Caco-2 (cell line): ENCODE results near the gene CEP41. TPM values are rescaled to one million over a fixed set of nuclear protein-coding genes. Genes with fewer than 3 reads are reported as not detected.

Experiments
- BruUV-seq: library from RNA; stranded (reverse); fragments of 400-500 nt; replicated peaks from 2 replicates; lab custom pipeline; 2021; lab: Mats Ljungman, UMichigan
- CTCF ChIA-PET: fragments of 300-600 bp; sonication (Branson Sonifier 250); formaldehyde crosslinking; loops from one replicate; lab custom pipeline; 2022; ENCODE audit warnings: antibody characterized with exemption; lab: Charles Lee
- POLR2A ChIA-PET: fragments of 300-600 bp; sonication (Branson Sonifier 250); formaldehyde crosslinking; loops from one replicate; lab custom pipeline; 2022; ENCODE audit warnings: antibody characterized with exemption; lab: Charles Lee
- DNase-seq, 2 experiments: peaks; one replicate each; pipeline versions ENCODE4 v3.0.0 to v3.0.0-alpha.2; 2020 to 2022
- H3K27me3 ChIP-seq: replicated peaks from 2 replicates; pipeline ENCODE4 v1.6.0; 2011; ENCODE audit warnings: low read length; ENCODE audit not compliant: control insufficient read depth, insufficient read depth
- H3K36me3 ChIP-seq: 2 replicates; pipeline ENCODE4 v1.5.1; 2011; ENCODE audit warnings: low read length; ENCODE audit not compliant: control insufficient read depth, insufficient read depth
- H3K4me1 ChIP-seq: fragments of 250-450 bp; sonication (Bioruptor Pico); 2 replicates; pipeline ENCODE4 v1.5.1; 2020; ENCODE audit warnings: mild to moderate bottlenecking
- H3K4me3 ChIP-seq: 2 replicates; pipeline ENCODE4 v1.5.1; 2011; ENCODE audit warnings: low read depth, mild to moderate bottlenecking, control low read depth, low read length
- H3K9me3 ChIP-seq: fragments of 250-450 bp; sonication (Bioruptor Pico); 2 replicates; pipeline ENCODE4 v1.5.1; 2020; ENCODE audit warnings: mild to moderate bottlenecking, moderate library complexity
- H3K27ac Mint-ChIP-seq: one replicate; pipeline ENCODE4 v1.8.0; 2022; ENCODE audit warnings: mixed read lengths; ENCODE audit not compliant: unreplicated experiment
- H3K27me3 Mint-ChIP-seq: one replicate; pipeline ENCODE4 v1.8.0; 2022; ENCODE audit warnings: mixed read lengths; ENCODE audit not compliant: insufficient read depth, unreplicated experiment
- H3K36me3 Mint-ChIP-seq: one replicate; pipeline ENCODE4 v1.8.0; 2022; ENCODE audit warnings: mild to moderate bottlenecking, mixed read lengths; ENCODE audit not compliant: insufficient read depth, unreplicated experiment
- H3K4me1 Mint-ChIP-seq: one replicate; pipeline ENCODE4 v1.8.0; 2022; ENCODE audit warnings: low read depth, mixed read lengths; ENCODE audit not compliant: unreplicated experiment
- H3K4me3 Mint-ChIP-seq: one replicate; pipeline ENCODE4 v1.8.0; 2022; ENCODE audit warnings: mild to moderate bottlenecking, moderate library complexity, mixed read lengths; ENCODE audit not compliant: unreplicated experiment
- H3K9me3 Mint-ChIP-seq: one replicate; pipeline ENCODE4 v1.8.0; 2022; ENCODE audit warnings: mixed read lengths; ENCODE audit not compliant: unreplicated experiment
- intact Hi-C: fragments of 100-400 bp; cut with micrococcal nuclease; formaldehyde crosslinking; loops from one replicate; pipeline ENCODE4 v1.10.0; 2022; ENCODE audit not compliant: unreplicated experiment
- total RNA-seq: library from RNA; stranded (reverse); gene quantifications from 2 replicates; pipeline ENCODE4 v1.2.3, GENCODE V29; 2022
- TF ChIP-seq, protein P1 (sequence below), 2 experiments: fragments of 200-600 bp in 1 of 2; IDR thresholded peaks; 1 replicate in 1 of 2; 2 replicates in 1 of 2; pipeline versions ENCODE4 v1.5.1 to v1.8.0; 2011 to 2022; ENCODE audit warnings: antibody characterized with exemption in 1 of 2, control low read depth in 1 of 2, inconsistent platforms in 1 of 2, low read depth in 1 of 2, low read length in 1 of 2, mild to moderate bottlenecking in 1 of 2, moderate library complexity in 1 of 2; ENCODE audit not compliant: insufficient read depth in 1 of 2, severe bottlenecking in 1 of 2, unreplicated experiment in 1 of 2

CEP41 gene
- total RNA-seq, 1 experiment from 2014 or later = 14.9 TPM

- Mint-ChIP-seq H3K9me3 (peaks cover 12% of the 10 kb centered on the region), H3K36me3 (no peaks in the 10 kb centered on the region), H3K27ac (no peak overlapping the region), H3K27me3 (peaks cover 3% of the 10 kb centered on the region), H3K4me3 (no peak overlapping the region), H3K4me1 (no peaks in the 10 kb centered on the region)
- Histone ChIP-seq H3K27me3 (no peaks in the 10 kb centered on the region), H3K36me3 (no peaks in the 10 kb centered on the region), H3K4me3 (no peak overlapping the region), H3K9me3 (peaks cover 15% of the 10 kb centered on the region), H3K4me1 (no peaks in the 10 kb centered on the region)
- no TSS peak for BruUV-seq
- DNase-seq = no peak
- CTCF ChIA-PET = no interaction called here
- POLR2A ChIA-PET = no interaction called here
- TF ChIP-seq, protein P1, sequence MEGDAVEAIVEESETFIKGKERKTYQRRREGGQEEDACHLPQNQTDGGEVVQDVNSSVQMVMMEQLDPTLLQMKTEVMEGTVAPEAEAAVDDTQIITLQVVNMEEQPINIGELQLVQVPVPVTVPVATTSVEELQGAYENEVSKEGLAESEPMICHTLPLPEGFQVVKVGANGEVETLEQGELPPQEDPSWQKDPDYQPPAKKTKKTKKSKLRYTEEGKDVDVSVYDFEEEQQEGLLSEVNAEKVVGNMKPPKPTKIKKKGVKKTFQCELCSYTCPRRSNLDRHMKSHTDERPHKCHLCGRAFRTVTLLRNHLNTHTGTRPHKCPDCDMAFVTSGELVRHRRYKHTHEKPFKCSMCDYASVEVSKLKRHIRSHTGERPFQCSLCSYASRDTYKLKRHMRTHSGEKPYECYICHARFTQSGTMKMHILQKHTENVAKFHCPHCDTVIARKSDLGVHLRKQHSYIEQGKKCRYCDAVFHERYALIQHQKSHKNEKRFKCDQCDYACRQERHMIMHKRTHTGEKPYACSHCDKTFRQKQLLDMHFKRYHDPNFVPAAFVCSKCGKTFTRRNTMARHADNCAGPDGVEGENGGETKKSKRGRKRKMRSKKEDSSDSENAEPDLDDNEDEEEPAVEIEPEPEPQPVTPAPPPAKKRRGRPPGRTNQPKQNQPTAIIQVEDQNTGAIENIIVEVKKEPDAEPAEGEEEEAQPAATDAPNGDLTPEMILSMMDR (IDR thresholded peaks at IDR 0.05; ENCODE audit: insufficient read depth in 1 of 2, low read depth in 1 of 2, low read length in 1 of 2, severe bottlenecking in 1 of 2, unreplicated experiment in 1 of 2) = no peak
- intact Hi-C loops = no loop called here
Measured at GRCh38 chr7:130473876-130474275, 33.1 kb upstream of the CEP41 start.

DNA sequence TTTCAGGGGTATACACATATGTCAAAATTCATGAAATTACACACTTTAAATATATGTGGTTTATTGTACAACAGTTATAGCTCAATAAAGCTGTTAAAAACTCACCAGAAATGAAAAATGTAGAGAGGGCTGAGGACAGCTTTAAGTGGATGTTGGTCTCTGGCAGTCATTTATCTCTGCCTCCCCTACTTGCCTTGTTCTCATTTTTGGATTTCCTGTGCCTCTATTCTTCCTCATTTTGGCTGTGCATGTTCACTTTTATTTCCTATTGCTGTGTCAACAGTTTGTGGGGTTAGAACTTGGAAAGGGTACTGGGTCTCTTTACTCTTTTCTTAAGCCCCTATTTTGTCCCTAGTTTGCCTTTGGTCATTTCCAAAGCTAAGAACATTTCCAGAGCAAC, 32.5 kb upstream of the CEP41 start:
- TF ChIP-seq, protein P1 (IDR thresholded peaks at IDR 0.05; ENCODE audit: insufficient read depth in 1 of 2, low read depth in 1 of 2, low read length in 1 of 2, severe bottlenecking in 1 of 2, unreplicated experiment in 1 of 2) = no peak
- no peak overlapping the region for H3K27ac Mint-ChIP-seq
- Histone ChIP-seq H3K4me1 (no peaks in the 10 kb centered on the region), H3K9me3 (peaks cover 9% of the 10 kb centered on the region), H3K4me3 (no peak overlapping the region), H3K27me3 (no peaks in the 10 kb centered on the region; the same call in 1 of the 2 replicates), H3K36me3 (no peaks in the 10 kb centered on the region)
- no peak for DNase-seq
- intact Hi-C loops = no loop called here
- peaks cover 12% of the 10 kb centered on the region for H3K9me3 Mint-ChIP-seq
- H3K27me3 Mint-ChIP-seq = peaks cover 6% of the 10 kb centered on the region
- no TSS peak for BruUV-seq
- no peak overlapping the region for H3K4me3 Mint-ChIP-seq
- ChIA-PET POLR2A (no interaction called here), CTCF (no interaction called here)
- no peaks in the 10 kb centered on the region for H3K4me1 Mint-ChIP-seq
- no peaks in the 10 kb centered on the region for H3K36me3 Mint-ChIP-seq

GRCh38 chr7:130471974-130472373, 31.2 kb upstream of the CEP41 start:
- BruUV-seq = no TSS peak
- TF ChIP-seq, protein P1 (IDR thresholded peaks at IDR 0.05; ENCODE audit: insufficient read depth in 1 of 2, low read depth in 1 of 2, low read length in 1 of 2, severe bottlenecking in 1 of 2, unreplicated experiment in 1 of 2) = no peak
- H3K9me3 ChIP-seq = no peaks in the 10 kb centered on the region
- no peaks in the 10 kb centered on the region for H3K36me3 Mint-ChIP-seq
- no peaks in the 10 kb centered on the region for H3K4me1 ChIP-seq
- no peaks in the 10 kb centered on the region for H3K4me1 Mint-ChIP-seq
- no peaks in the 10 kb centered on the region; the same call in 1 of the 2 replicates for H3K27me3 ChIP-seq
- H3K9me3 Mint-ChIP-seq = no peaks in the 10 kb centered on the region
- CTCF ChIA-PET = no interaction called here
- no peak overlapping the region for H3K4me3 Mint-ChIP-seq
- intact Hi-C loops = no loop called here
- H3K27me3 Mint-ChIP-seq = peaks cover 6% of the 10 kb centered on the region
- POLR2A ChIA-PET = no interaction called here
- DNase-seq = no peak
- H3K4me3 ChIP-seq = no peak overlapping the region
- H3K27ac Mint-ChIP-seq = no peak overlapping the region
- no peaks in the 10 kb centered on the region for H3K36me3 ChIP-seq
